Measurements from ENCODE around the gene HNF4A. TPM values are rescaled to one million over a fixed set of nuclear protein-coding genes. Genes with fewer than 3 reads are reported as not detected.

Gene HNF4A
- total RNA-seq, 2 donors from 2014 or later = 301 to 321 TPM

- DNase-seq (no peak), ATAC-seq (no peak)
- intact Hi-C loops (cut with DNase I, micrococcal nuclease) = loop anchor here in 1 of 2 donors (10.0 kb wide), 2 partner anchors 168 to 232 kb away; partner anchors contain the start of gene OSER1
Observed at GRCh38 chr20:44382641-44383040, 27.1 kb downstream of the HNF4A start.

DNA sequence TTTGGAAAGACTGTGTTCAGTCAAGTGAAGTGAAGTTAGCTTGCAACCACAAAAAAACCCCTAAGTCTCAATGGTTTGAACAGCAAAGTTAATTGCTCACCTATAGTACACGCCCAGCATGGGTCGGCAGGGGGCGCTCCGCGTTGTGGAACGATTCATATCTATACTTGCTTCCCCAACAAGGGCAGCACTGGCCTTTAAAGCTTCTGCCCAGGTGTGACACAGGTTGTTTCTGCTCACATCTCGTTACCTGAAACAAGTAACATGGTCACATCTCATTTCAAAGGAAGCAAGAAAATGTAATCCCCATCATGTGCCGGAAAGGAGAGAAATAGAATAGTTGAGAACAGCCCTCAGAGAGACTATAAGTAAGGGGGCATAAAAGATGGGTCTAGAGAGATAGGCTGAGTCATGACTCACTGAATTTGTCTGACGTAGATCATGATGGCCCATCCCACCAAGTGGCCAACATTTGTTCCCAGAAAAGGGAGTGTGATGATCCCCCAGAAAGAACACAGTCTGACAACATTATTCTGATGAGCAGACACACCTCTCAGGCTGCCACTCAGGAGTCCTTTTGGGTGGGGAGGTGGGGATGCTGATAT, 29.0 kb downstream of the HNF4A start:
- intact Hi-C loops (cut with DNase I, micrococcal nuclease) = loop anchor here in 1 of 2 donors (5.0 to 10.0 kb wide), 3 partner anchors 170 to 298 kb away; partner anchors contain the start of gene OSER1
- ATAC-seq (peak; percentile 46), DNase-seq (peak; percentile 79 to 95)

GRCh38 chr20:44388466-44389023, 33.0 kb downstream of the HNF4A start:
- intact Hi-C loops (cut with DNase I, micrococcal nuclease) = loop anchor here in 1 of 2 donors (5.0 to 10.0 kb wide), 3 partner anchors 174 to 294 kb away; partner anchors contain the start of gene OSER1
- DNase-seq (peak; percentile 76 to 87), ATAC-seq (peak; percentile 65)

- DNase-seq = no peak
- ATAC-seq = no peak
- intact Hi-C loops (cut with DNase I, micrococcal nuclease) = loop anchor here in 1 of 2 donors (5.0 to 10.0 kb wide), 3 partner anchors 175 to 292 kb away; partner anchors contain the start of gene OSER1
Observed at GRCh38 chr20:44389871-44390270, 34.4 kb downstream of the HNF4A start.

- DNase-seq = no peak
- ATAC-seq = no peak
- intact Hi-C loops (cut with DNase I, micrococcal nuclease) = no loop called here
Observed at GRCh38 chr20:44390280-44390679, 34.8 kb downstream of the HNF4A start.

DNA sequence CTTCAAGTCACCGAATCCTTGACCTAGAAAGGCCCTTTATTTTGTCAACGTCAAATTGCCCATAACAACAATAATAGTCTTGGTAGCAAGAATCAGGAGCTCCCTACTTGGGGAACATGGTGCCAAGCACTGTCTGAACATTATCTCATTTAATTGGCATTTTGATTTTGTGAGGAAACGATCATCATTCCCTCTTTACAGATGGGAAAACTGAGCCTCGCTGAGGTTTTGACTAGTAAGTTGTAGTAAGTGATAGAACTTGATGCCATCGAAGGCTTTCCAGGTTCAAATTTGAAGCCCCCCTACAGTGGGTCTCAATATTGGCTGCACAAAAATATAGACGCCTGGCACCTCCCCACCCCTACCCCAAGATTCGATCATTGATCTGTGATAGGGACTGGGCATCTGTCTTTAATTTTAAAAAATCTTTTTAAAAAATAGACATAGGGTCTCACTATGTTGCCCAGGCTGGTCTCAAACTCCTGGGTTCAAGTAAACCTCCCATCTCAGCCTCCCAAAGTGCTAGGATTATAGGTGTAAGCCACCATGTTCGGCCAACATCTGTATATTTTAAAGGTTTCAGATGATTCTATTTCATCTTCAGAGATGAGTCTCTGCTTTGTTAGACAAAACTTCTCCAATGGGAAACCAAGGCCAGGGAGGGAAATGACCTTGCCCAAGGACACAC, 36.7 kb downstream of the HNF4A start:
- ATAC-seq = no peak
- intact Hi-C loops (cut with DNase I, micrococcal nuclease) = no loop called here
- DNase-seq = no peak

DNA sequence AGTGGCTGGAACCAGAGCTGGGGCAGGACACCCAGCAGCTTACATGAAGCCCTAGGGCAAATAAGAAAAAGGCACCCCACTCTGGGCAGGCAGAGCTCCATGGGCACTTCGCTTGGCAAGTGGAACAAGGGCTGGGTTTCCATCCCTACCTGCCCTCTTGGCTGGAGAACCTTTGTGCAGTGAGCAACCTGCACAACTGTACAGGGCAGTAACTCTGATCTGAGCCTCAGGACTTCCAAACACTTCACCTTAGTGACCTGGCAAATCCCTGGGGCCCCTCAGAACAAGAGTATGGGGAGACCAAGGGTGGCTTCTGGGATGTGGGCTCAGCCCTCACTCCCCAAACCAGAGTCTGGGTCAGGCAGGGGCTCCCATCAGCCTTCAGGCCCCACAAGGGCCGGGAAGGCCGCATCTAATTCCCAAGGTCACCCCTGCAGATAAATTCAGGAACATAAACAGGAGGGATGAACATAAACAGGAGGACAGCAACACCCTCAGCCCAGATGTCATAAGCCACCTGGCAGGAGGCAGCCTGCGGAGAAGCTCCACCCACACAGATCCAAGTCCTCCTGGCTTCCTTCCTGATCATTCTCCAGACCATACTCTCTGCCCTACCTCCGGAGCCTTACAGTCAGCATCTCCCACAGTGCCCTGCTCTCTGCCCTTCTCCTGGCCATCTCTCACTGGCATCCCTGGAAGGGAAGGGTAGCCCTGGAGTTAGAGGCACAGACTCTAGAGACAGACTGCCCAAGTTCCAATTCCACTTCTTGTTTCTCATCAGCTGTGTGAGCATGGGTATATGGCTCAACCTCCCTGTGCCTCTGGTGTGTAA, 37.5 kb downstream of the HNF4A start:
- ATAC-seq = peak; percentile 86
- intact Hi-C loops (cut with DNase I, micrococcal nuclease) = no loop called here
- DNase-seq = peak; percentile 71 to 80

- peak in 1 of 2 donors; percentile 28 for DNase-seq
Observed at GRCh38 chr20:44393608-44394451, 38.3 kb downstream of the HNF4A start.

GRCh38 chr20:44394452-44394701, 38.9 kb downstream of the HNF4A start:
- no peak for DNase-seq
- intact Hi-C loops (cut with DNase I, micrococcal nuclease) = no loop called here
- no peak for ATAC-seq

More at GRCh38 chr20:44393608-44394451, 38.3 kb downstream of the HNF4A start:
- intact Hi-C loops (cut with DNase I, micrococcal nuclease) = no loop called here
- ATAC-seq = no peak

- intact Hi-C loops (cut with DNase I, micrococcal nuclease) = no loop called here
- ATAC-seq = no peak
Observed at GRCh38 chr20:44394702-44395460, 39.4 kb downstream of the HNF4A start.

DNA sequence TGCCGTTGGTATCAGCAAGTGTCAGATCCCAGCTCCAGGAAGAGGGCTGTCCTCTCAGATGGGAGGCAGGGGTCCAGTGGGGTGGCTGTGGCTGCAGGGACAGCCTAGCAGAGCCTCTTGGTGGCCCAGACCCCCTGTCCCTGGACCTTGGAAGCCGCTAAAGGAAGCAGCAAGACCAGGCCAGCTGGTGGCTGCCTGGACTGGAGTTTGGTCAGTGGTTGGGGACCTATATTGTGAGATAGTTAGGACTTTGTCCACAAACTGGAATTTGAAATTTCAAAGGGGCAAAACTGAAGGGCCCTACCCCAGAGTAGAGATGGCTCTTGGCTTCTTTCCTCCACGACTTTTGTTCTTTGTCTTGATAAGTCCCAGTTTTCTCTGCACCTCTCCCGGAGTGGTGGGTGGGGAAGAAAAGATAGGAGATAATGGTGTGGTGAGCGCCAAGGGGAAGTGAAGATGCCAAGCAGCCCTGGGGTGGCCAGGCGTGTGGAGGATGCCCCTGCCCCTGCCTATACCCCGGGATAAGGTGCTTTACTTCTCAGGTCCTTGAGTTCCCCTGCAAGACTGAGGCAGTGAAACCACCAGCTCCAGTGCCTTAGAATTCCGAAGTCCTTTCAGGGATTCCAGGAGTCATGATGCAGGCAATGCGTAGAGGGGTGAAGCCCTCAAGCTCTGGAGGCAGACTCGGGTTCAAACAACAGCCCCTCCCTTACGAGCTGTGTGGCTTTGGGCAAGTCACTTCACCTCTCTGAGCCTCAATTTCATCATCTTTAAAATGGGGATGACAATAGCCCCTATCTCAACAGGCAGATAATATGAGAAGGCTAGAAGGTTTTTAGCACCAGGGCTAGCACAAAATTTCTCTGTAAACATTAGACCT, 40.2 kb downstream of the HNF4A start:
- DNase-seq = no peak
- intact Hi-C loops (cut with DNase I, micrococcal nuclease) = no loop called here
- no peak for ATAC-seq

More at GRCh38 chr20:44394702-44395460, 39.4 kb downstream of the HNF4A start:
- no peak for DNase-seq

DNA sequence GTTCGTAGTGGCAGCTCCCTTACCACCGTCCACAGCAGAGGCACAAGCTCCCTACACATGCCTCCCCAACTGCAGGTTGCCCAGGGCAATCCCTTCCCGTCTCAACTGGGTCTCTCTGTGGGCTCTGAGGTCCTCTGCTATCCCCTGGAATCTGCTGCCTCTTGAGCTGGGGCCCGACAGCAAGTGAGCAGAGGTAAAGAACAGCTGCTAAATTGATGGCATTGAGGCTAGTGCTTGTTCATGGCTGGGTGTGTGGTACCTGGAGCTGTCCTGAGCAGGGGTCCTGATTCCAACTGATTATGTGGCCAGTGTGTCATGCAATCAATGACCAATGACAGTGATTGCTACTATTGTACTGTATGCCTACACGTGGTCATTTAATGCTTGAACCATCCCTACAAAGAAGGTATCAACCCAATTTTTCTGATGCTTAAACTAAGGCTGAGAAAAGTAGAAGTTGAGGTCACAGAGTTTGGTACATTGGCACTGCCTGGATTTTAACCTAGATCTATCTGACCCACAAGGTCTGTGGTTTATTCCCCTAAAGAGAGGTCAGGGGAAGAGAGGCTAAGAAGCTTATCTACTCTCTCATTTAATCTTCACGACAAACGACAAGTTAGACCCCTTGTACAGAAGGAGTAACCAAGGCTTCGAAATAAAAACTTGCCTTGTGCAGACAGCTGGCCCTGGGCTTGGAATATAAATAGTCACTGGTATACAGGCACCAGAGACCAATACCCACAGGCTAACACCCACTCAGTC, 41.1 kb downstream of the HNF4A start:
- DNase-seq (no peak), ATAC-seq (no peak)
- intact Hi-C loops (cut with DNase I, micrococcal nuclease) = no loop called here

DNA sequence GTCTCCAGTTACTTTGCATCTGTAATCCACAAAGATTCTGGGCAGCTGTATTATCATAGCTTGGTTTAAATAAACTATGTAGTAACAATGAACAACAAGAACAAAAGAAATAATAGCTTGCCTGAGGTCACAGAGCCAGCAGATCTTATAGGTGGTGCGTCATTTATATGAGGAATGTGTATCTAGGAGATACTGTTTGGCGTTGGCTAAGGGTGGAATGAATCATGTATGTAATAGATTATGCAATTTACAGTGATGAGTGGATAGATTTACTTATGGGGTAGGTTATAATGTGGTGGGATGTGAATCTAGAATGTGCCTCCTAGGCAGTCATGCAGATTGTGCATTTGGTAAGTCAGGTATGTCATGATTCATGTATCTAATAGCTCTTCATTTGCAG, 42.8 kb downstream of the HNF4A start:
- no peak for DNase-seq
- intact Hi-C loops (cut with DNase I, micrococcal nuclease) = no loop called here
- peak; percentile 34 for ATAC-seq

DNA sequence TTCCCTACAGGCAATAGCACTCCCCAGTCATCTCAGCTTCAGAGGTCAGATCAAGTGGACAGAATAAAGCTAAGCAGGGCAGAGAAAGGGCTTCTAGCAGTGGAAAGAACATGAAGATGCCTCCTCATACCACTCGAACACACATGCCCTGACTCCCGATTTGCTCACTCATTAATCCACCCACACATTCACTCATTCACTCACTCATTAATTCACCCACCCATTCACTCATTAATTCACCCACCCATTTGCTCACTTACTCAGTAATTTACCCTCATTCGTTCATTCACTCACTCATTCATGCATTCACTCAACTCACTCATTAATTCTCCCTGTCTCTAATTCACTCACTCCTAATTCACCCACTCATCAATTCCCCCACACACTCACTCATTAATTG, 43.9 kb downstream of the HNF4A start:
- ATAC-seq (no peak), DNase-seq (no peak)
- intact Hi-C loops (cut with DNase I, micrococcal nuclease) = no loop called here

- ATAC-seq = no peak
- DNase-seq = no peak
- intact Hi-C loops (cut with DNase I, micrococcal nuclease) = no loop called here
Observed at GRCh38 chr20:44400671-44400969, 45.1 kb downstream of the HNF4A start.

GRCh38 chr20:44400970-44401769, 45.7 kb downstream of the HNF4A start:
- intact Hi-C loops (cut with DNase I, micrococcal nuclease) = no loop called here
- peak; percentile 72 for ATAC-seq
- DNase-seq = peak; percentile 78 to 85

Measured in left colon (tissue), 2 donors.